Measurements from ENCODE around the gene CDH5.

GRCh38 chr16:66447491-66447890 lies 81.0 kb downstream of the CDH5 start:
- TF ChIP-seq RCOR1 (IDR thresholded peaks at IDR 0.05; ENCODE audit: insufficient replicate concordance, low read length) (no peak), POLR2A (IDR thresholded peaks at IDR 0.05; ENCODE audit: low read depth, low read length) (no peak), CTCF (conservative IDR thresholded peaks at IDR 0.05; ENCODE audit: low read depth, low read length) (no peak), CEBPB (IDR thresholded peaks at IDR 0.05; ENCODE audit: low read depth, low read length) (no peak), RFX5 (IDR thresholded peaks at IDR 0.05; ENCODE audit: low read depth, low read length) (no peak)

All from IMR-90 (cell line).